GF-D8 (cell line): Measurements from ENCODE around the gene WIPF2.
"Not testable (repeated sequence)": the region's sequence is repeated elsewhere in the genome, so short reads cannot be mapped to it uniquely, and the experiment has no call there.

Source experiments
- DNase-seq: peaks from one replicate; lab custom pipeline; 2025; lab: John Stamatoyannopoulos, UW

WIPF2 gene

GRCh38 chr17:40295488-40296436 is 76.7 kb downstream of the WIPF2 start:
- no peak for DNase-seq

DNA sequence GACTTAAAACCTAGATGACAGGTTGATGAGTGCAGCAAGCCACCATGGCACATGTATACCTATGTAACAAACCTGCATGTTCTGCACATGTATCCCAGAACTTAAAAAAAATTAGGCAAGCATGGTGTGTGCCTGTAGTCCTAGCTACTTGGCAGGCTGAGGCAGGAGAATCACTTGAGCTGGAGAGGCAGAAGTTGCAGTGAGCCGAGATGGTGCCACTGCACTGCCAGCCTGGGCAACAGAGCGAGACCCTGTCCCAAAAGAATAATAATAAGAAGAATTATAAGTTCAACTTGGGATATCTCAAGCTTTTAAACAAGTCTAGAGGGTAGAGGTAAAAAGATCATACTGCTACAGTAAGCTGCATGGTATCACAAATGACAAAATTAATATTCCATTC is 78.4 kb downstream of the WIPF2 start:
- no peak for DNase-seq

DNA sequence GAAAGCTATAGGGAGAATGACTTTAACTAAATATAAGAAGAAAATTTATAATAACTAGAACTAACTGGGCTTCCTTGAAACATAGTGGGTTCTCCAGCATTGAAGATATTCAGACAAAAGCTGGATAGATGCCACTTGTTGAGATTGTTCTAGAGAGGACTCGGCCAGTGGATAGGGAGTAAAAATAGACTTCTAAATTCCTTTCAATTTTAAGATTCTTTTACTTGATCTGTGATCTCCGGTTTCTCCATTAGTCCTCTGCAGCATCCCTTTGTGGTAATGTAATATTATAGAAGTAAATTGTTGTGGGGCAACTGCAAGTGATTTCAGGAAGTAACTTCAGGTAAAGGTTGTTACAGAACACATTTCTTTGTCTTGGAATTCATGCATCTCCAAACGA is 79.6 kb downstream of the WIPF2 start:
- DNase-seq, result no peak

GRCh38 chr17:40299159-40299757 is 80.2 kb downstream of the WIPF2 start:
- not testable (repeated sequence) for DNase-seq

GRCh38 chr17:40301315-40301714 is 82.2 kb downstream of the WIPF2 start:
- no peak for DNase-seq

DNA sequence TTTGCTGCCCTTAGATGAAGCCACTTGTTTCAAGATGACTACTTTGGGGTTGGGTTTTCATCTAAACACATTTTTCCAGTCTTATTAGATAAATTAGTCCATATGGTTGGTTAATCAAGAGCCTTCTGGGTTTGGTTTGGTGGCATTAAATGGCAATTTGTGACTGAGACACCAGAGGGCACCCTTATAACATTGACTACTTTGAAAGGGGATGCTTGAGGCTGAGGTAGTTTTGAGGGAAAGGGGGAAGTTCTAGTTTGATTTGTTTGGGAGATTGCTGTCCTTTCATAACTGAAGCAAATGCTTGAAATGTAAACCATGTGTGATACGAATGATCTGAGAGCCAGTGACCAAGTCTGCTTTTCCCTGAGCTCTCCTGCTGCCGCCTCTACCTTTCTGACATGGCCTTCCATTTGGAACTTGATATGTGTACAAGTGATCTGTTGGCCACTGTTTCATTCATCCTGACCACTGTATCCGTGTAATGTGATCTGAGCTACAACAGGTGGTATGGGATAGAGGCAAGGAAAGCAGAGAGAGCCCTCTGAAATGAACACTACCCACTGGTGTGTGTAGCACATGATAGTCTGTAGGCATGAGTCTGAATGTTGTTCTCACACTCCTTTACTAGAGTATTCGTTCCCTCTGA is 84.0 kb downstream of the WIPF2 start:
- peak; percentile 49 for DNase-seq

DNA sequence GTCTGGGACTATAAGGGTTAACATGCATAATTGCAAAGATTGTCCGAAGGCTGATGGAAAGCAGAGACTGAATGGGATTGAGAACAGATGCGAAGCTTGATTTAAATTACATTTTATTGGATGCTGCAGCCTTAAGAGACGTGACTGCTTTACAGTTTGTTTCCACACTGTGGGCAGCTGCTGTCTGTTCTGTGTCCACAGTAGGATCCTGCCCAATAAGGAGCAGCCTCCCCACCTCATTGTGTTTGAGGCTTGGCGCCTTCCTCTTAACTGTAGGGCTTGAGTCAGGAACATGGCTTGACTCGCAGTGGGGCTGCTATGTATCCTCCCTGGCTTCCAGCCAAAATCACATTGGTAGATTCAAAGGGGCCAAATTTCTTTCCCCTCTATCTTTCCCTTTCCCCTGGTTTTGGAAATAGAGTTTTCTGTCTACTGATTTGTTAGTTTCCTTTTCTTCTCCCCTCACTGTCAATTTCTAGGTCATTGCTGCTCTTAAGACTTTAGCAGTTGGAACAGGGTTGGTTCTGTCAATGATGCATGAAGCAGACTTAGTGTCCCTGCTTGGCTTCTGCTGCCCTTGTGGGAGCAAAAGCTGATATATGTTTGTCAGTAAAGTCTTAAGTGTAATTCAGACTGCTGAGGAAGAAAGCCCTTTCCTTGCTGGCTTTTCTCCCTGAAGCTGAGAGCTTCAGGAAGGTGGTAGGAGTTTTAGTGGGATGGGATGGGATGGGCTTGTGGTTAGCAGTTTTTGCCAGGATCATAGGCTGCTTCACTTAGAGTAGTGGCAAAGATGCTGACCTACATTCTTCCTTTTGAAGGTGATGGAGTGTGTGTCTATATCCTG is 84.8 kb downstream of the WIPF2 start:
- no peak for DNase-seq

GRCh38 chr17:40304552-40304863 is 85.4 kb downstream of the WIPF2 start:
- not testable (repeated sequence) for DNase-seq

- not testable (repeated sequence) for DNase-seq
Measured at GRCh38 chr17:40304866-40305265, 85.8 kb downstream of the WIPF2 start.

- DNase-seq, result no peak
Measured at GRCh38 chr17:40306395-40306794, 87.3 kb downstream of the WIPF2 start.

DNA sequence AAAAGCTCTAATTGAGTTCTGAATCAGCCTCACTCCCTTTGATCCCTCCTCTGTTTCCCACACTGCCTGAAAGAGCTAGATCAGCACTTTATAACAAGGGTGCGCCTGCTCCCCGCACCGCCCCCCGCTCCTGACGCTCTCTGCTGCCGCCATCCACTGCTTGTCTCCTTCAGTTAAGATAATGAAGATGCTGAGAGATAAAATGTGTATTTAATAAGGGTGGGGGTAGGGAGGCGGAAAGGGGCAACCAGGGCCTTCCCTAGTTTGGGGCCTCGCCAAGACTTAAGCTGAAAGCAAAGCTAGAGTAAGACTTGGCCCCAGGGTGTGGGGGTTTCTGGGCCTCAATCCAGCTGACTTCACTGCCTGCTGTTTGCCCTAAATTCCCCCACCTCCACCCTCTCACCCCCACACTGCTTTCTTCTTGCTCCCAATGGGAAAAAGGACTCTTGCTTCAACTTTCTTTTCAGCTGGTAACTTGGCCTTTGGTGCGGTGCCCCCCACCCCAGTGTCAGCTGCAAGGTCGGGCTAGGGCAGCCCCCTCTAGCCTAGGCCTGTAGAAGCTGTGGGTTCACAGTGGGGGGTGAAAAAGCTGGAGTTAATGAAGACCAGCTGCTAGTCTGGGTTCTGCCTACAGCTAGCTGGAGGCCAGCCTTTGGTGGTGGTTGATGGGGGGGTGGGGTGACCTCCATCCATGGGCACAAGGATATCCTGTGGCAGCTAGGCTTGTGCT is 88.1 kb downstream of the WIPF2 start:
- DNase-seq, result no peak

GRCh38 chr17:40307740-40308239 is 88.7 kb downstream of the WIPF2 start:
- no peak for DNase-seq

DNA sequence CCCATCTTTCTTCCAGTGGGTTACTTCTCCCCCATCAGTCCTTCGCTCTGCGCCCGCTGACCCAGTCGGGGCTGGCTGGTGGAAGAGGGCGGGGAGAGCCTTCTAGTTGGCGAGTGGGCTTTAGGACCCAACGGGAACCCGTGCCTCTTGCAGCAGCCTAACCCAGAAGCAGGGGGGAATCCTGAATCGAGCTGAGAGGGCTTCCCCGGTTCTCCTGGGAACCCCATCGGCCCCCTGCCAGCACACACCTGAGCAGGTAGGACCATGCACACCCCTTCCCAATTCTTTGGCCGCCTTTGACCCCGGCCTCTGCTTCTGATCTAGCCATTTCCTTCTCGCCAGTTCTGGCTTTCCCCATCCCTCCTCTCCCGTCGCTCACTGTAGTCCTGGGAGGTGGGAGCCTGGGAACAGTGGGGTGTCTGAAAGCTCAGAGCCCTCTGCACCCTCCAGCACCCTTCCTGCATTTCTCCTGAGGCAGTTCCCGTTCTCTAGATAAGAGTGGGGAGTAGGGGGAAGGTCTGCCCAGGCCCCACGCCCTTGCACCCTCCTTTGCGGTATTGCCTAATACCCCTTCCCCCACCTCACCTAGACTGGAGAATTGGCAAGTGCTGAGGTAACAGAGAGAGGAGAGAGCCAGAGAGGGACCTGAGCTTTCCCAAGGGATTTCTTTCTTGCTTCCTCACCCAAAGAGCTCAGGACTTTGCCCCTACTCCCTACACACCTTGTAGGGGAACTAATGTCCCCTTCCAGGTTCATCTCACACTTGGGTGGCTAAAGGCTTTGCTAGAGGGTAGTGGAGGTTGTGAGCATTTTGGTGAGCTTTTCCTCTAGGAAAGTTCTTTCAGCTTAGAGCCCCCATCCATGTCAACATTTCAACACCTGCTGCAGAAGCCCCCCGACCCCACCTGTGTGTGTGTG is 90.2 kb downstream of the WIPF2 start, which contains the start of gene RARA:
RARA (plus strand) TSS at position 150 of the 918 bp plus-strand sequence. CDS start 22,039 bp downstream, outside the sequence.
- DNase-seq, result no peak

DNA sequence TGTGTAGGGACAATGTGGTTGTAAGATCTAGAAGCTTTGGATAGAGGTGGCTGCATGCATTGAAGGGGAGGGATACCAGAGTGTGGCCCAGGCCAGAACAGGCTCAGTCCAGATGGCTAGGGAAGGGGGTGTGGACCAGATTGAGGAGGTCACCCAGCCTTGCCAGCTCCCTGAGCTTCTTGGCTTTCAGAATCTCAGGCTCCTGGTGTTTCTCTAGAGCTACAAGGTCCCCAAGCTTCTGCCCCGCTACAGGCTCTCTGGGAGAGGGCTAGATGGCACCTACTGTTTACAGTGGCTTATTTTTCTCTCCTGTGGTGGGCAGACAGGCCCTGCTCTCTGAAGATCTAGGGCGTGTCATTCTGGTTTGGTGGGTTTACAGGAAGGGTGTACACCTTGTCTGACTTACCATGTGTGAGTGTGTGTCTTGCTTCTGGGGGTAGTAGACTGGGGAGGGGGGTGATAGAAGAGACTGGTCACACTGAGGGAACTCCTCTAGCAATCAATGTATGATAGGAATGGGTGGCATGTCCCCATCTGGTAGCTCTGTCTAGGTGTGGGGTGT is 90.9 kb downstream of the WIPF2 start:
- no peak for DNase-seq

DNA sequence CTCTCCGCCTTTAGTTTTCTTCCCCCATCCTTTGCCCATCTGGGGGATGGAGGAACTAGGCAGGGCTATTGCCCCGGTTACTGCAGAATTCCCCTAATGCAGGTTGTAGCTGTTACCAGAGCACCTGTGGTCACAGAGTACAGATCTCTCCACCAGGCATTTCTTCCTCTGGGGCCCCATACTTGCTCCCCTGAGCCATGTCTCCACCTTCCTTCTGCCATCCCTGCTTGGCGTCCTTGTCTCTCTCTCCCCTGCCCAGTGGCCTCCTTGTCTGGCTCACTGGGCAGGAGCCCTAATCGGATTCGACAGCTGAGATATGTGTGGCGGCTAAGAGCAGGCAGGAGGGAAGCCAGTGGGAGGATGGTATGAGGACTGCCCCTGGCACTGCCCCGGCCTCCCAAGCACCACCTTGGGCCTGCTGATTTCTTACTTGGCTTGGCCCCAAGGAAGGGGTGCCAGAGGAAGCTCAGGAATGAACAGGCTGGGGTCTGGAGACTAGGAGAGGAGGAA is 91.8 kb downstream of the WIPF2 start:
- DNase-seq, result no peak

- DNase-seq, result peak; percentile 35
Measured at GRCh38 chr17:40311575-40311974, 92.5 kb downstream of the WIPF2 start.

GRCh38 chr17:40312131-40312731 is 93.1 kb downstream of the WIPF2 start:
- no peak for DNase-seq

DNA sequence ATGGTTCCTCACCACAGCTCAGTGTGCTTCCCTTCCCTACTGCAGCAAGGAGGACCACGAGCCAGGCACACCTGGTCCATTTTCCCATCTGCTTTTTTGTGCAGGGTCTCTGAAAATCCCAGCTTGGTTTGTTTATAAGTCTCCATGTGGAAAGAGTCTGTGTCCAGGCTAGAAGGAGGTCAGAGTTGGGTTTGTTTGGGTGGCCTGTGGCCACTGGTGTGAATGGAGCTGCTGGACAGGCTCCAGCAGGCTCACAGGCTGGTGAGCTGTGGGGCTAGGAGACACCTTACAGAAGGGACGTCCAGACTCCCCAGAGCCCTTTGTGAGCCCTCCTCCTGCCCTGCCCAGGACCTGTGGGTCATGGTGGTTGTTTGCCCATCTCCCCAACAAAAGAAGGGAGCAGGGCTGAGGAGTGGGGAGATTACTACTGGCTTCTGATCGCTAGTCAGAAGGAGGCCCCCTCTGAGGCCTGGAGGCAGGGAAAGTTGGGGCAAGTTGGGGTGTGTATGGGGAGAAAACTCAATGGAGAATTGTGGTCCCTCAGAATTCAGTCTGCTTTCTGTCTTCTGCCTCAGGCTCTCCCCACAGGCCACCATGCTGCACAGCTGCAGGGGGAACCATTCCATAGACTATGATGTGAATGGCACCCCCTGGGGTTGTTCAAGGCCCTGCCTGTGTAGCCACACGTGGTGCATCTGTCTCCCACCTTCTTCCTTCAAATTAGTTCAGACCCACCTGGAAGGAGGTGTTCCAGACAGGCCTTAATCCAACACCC is 94.0 kb downstream of the WIPF2 start:
- DNase-seq, result no peak
